LNCAP (cell line): ENCODE measurements around the gene TLK2.

Experiments
- TF ChIP-seq, protein P1 (sequence below): fragments of 450-650 bp; IDR thresholded peaks from 2 replicates; pipeline ENCODE4 v1.5.1; 2017; ENCODE audit warnings: mild to moderate bottlenecking

The TLK2 gene

GRCh38 chr17:62662855-62663254 is 184.2 kb downstream of the TLK2 start:
- TF ChIP-seq, protein P1, sequence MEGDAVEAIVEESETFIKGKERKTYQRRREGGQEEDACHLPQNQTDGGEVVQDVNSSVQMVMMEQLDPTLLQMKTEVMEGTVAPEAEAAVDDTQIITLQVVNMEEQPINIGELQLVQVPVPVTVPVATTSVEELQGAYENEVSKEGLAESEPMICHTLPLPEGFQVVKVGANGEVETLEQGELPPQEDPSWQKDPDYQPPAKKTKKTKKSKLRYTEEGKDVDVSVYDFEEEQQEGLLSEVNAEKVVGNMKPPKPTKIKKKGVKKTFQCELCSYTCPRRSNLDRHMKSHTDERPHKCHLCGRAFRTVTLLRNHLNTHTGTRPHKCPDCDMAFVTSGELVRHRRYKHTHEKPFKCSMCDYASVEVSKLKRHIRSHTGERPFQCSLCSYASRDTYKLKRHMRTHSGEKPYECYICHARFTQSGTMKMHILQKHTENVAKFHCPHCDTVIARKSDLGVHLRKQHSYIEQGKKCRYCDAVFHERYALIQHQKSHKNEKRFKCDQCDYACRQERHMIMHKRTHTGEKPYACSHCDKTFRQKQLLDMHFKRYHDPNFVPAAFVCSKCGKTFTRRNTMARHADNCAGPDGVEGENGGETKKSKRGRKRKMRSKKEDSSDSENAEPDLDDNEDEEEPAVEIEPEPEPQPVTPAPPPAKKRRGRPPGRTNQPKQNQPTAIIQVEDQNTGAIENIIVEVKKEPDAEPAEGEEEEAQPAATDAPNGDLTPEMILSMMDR: no peak
